ES-I3 (cell line): ENCODE data around the gene HDAC8.

Experiments
- H3K36me3 ChIP-seq: 2 replicates; pipeline ENCODE4 v1.6.1; 2013; ENCODE audit warnings: mild to moderate bottlenecking, low read length, control low read depth, moderate library complexity; ENCODE audit not compliant: insufficient read depth
- H3K4me1 ChIP-seq: 2 replicates; pipeline ENCODE4 v1.6.1; 2013; ENCODE audit warnings: mild to moderate bottlenecking, control low read depth, low read length; ENCODE audit not compliant: insufficient read depth
- H3K9ac ChIP-seq: 2 replicates; pipeline ENCODE4 v1.6.1; 2013; ENCODE audit warnings: low read depth, mild to moderate bottlenecking, low read length, moderate library complexity
- H3K9me3 ChIP-seq: 2 replicates; pipeline ENCODE4 v1.6.1; 2013; ENCODE audit warnings: mild to moderate bottlenecking, low read length, moderate library complexity; ENCODE audit not compliant: control insufficient read depth, insufficient read depth

Gene HDAC8

GRCh38 chrX:72479324-72480274, 93.0 kb downstream of the HDAC8 start:
- Histone ChIP-seq H3K9ac (no peak overlapping the region), H3K4me1 (peaks cover 24% of the 10 kb centered on the region), H3K36me3 (peaks cover 3% of the 10 kb centered on the region; the same call in 1 of the 2 replicates), H3K9me3 (peaks cover 3% of the 10 kb centered on the region)

GRCh38 chrX:72478853-72479252, 93.8 kb downstream of the HDAC8 start:
- Histone ChIP-seq H3K9ac (no peak overlapping the region), H3K4me1 (peaks cover 26% of the 10 kb centered on the region), H3K36me3 (peaks cover 3% of the 10 kb centered on the region; the same call in 1 of the 2 replicates), H3K9me3 (peaks cover 3% of the 10 kb centered on the region; the same call in 1 of the 2 replicates)

GRCh38 chrX:72478351-72478750, 94.3 kb downstream of the HDAC8 start:
- H3K36me3 ChIP-seq, result peaks cover 3% of the 10 kb centered on the region; the same call in 1 of the 2 replicates
- H3K4me1 ChIP-seq, result peaks cover 26% of the 10 kb centered on the region
- H3K9me3 ChIP-seq, result peaks cover under 1% of the 10 kb centered on the region; the same call in 1 of the 2 replicates
- H3K9ac ChIP-seq, result no peak overlapping the region

GRCh38 chrX:72477781-72478181, 94.9 kb downstream of the HDAC8 start:
- Histone ChIP-seq H3K4me1 (peaks cover 26% of the 10 kb centered on the region), H3K9ac (no peak overlapping the region), H3K9me3 (no peaks in the 10 kb centered on the region), H3K36me3 (no peaks in the 10 kb centered on the region)

- no peaks in the 10 kb centered on the region for H3K36me3 ChIP-seq
- no peak overlapping the region for H3K9ac ChIP-seq
- no peaks in the 10 kb centered on the region for H3K9me3 ChIP-seq
- H3K4me1 ChIP-seq, result peaks cover 26% of the 10 kb centered on the region
Measured at GRCh38 chrX:72477376-72477775, 95.3 kb downstream of the HDAC8 start.

GRCh38 chrX:72475952-72476668, 96.5 kb downstream of the HDAC8 start:
- Histone ChIP-seq H3K4me1 (peaks cover 26% of the 10 kb centered on the region), H3K9ac (no peak overlapping the region; the same call in 1 of the 2 replicates), H3K9me3 (no peaks in the 10 kb centered on the region), H3K36me3 (no peaks in the 10 kb centered on the region)

GRCh38 chrX:72475338-72475737, 97.3 kb downstream of the HDAC8 start:
- no peak overlapping the region for H3K9ac ChIP-seq
- H3K36me3 ChIP-seq, result no peaks in the 10 kb centered on the region
- no peaks in the 10 kb centered on the region for H3K9me3 ChIP-seq
- H3K4me1 ChIP-seq, result peaks cover 26% of the 10 kb centered on the region

- Histone ChIP-seq H3K36me3 (no peaks in the 10 kb centered on the region; the same call in 1 of the 2 replicates), H3K9ac (no peak overlapping the region), H3K4me1 (peaks cover 10% of the 10 kb centered on the region; the same call in 1 of the 2 replicates), H3K9me3 (no peaks in the 10 kb centered on the region)
Measured at GRCh38 chrX:72470532-72471223, 102.0 kb downstream of the HDAC8 start.

- Histone ChIP-seq H3K36me3 (no peaks in the 10 kb centered on the region; the same call in 1 of the 2 replicates), H3K4me1 (peaks cover 7% of the 10 kb centered on the region; the same call in 1 of the 2 replicates), H3K9me3 (no peaks in the 10 kb centered on the region), H3K9ac (no peak overlapping the region)
Measured at GRCh38 chrX:72470117-72470516, 102.5 kb downstream of the HDAC8 start.

GRCh38 chrX:72468607-72469006, 104.0 kb downstream of the HDAC8 start:
- no peaks in the 10 kb centered on the region; the same call in 1 of the 2 replicates for H3K36me3 ChIP-seq
- no peaks in the 10 kb centered on the region for H3K4me1 ChIP-seq
- H3K9me3 ChIP-seq, result no peaks in the 10 kb centered on the region
- H3K9ac ChIP-seq, result no peak overlapping the region

- H3K36me3 ChIP-seq, result no peaks in the 10 kb centered on the region; the same call in 1 of the 2 replicates
- H3K9ac ChIP-seq, result no peak overlapping the region
- no peaks in the 10 kb centered on the region for H3K4me1 ChIP-seq
- H3K9me3 ChIP-seq, result no peaks in the 10 kb centered on the region
Measured at GRCh38 chrX:72467135-72467534, 105.5 kb downstream of the HDAC8 start.

GRCh38 chrX:72466493-72466892, 106.2 kb downstream of the HDAC8 start:
- no peaks in the 10 kb centered on the region for H3K4me1 ChIP-seq
- H3K36me3 ChIP-seq, result no peaks in the 10 kb centered on the region; the same call in 1 of the 2 replicates
- H3K9me3 ChIP-seq, result no peaks in the 10 kb centered on the region
- no peak overlapping the region for H3K9ac ChIP-seq

- Histone ChIP-seq H3K36me3 (no peaks in the 10 kb centered on the region; the same call in 1 of the 2 replicates), H3K9me3 (no peaks in the 10 kb centered on the region), H3K4me1 (no peaks in the 10 kb centered on the region), H3K9ac (no peak overlapping the region)
Measured at GRCh38 chrX:72465889-72466288, 106.8 kb downstream of the HDAC8 start.

- Histone ChIP-seq H3K4me1 (no peaks in the 10 kb centered on the region), H3K9ac (no peak overlapping the region), H3K36me3 (no peaks in the 10 kb centered on the region), H3K9me3 (no peaks in the 10 kb centered on the region)
Measured at GRCh38 chrX:72461766-72462165, 110.9 kb downstream of the HDAC8 start.
